MCF 10A (cell line): ENCODE data around the gene HMGCLL1. TPM values are rescaled to one million over a fixed set of nuclear protein-coding genes. Genes with fewer than 3 reads are reported as not detected.

Source experiments
- BruUV-seq: library from RNA; stranded (reverse); fragments of 400-500 nt; replicated peaks from 2 replicates; lab custom pipeline; 2021; lab: Mats Ljungman, UMichigan
- CTCF ChIA-PET: fragments of 300-600 bp; sonication (Branson Sonifier 250); formaldehyde crosslinking; extraction: SDS; loops from one replicate; lab custom pipeline; 2021; ENCODE audit warnings: antibody characterized with exemption, inconsistent platforms; lab: Yijun Ruan, JAX
- POLR2A ChIA-PET: fragments of 300-600, 350-650 bp; sonication (Branson Sonifier 250); formaldehyde crosslinking; extraction: SDS; loops from one replicate; lab custom pipeline; 2020; ENCODE audit warnings: antibody characterized with exemption, inconsistent platforms; lab: Yijun Ruan, JAX
- DNase-seq: peaks from one replicate; pipeline ENCODE4 v3.0.0-alpha.2; 2018; ENCODE audit not compliant: unreplicated experiment
- H3K27ac Mint-ChIP-seq: one replicate; pipeline ENCODE4 v1.8.0; 2022; ENCODE audit warnings: mild to moderate bottlenecking, low read depth, mixed read lengths; ENCODE audit not compliant: unreplicated experiment
- H3K27me3 Mint-ChIP-seq: one replicate; pipeline ENCODE4 v1.8.0; 2022; ENCODE audit warnings: mixed read lengths; ENCODE audit not compliant: insufficient read depth, unreplicated experiment
- H3K36me3 Mint-ChIP-seq: one replicate; pipeline ENCODE4 v1.8.0; 2022; ENCODE audit warnings: mild to moderate bottlenecking, moderate library complexity, mixed read lengths; ENCODE audit not compliant: insufficient read depth, unreplicated experiment
- H3K4me1 Mint-ChIP-seq: one replicate; pipeline ENCODE4 v1.8.0; 2022; ENCODE audit warnings: mixed read lengths; ENCODE audit not compliant: insufficient read depth, unreplicated experiment
- H3K4me3 Mint-ChIP-seq: one replicate; pipeline ENCODE4 v1.8.0; 2022; ENCODE audit warnings: mild to moderate bottlenecking, moderate library complexity, mixed read lengths; ENCODE audit not compliant: unreplicated experiment
- H3K9me3 Mint-ChIP-seq: one replicate; pipeline ENCODE4 v1.8.0; 2022; ENCODE audit warnings: mixed read lengths; ENCODE audit not compliant: unreplicated experiment
- intact Hi-C: fragments of 100-400 bp; cut with micrococcal nuclease; formaldehyde crosslinking; loops from 2 replicates; pipeline ENCODE4 v1.14.1; 2022
- total RNA-seq: library from RNA; stranded (reverse); gene quantifications from 2 replicates; pipeline ENCODE4 v1.2.3, GENCODE V29; 2022
- TF ChIP-seq, protein P1 (sequence below): fragments of 200-600 bp; IDR thresholded peaks from one replicate; pipeline ENCODE4 v1.8.0; 2022; ENCODE audit warnings: antibody characterized with exemption, mild to moderate bottlenecking; ENCODE audit not compliant: unreplicated experiment

HMGCLL1 gene
- total RNA-seq, 1 experiment from 2014 or later = 0.21 TPM

DNA sequence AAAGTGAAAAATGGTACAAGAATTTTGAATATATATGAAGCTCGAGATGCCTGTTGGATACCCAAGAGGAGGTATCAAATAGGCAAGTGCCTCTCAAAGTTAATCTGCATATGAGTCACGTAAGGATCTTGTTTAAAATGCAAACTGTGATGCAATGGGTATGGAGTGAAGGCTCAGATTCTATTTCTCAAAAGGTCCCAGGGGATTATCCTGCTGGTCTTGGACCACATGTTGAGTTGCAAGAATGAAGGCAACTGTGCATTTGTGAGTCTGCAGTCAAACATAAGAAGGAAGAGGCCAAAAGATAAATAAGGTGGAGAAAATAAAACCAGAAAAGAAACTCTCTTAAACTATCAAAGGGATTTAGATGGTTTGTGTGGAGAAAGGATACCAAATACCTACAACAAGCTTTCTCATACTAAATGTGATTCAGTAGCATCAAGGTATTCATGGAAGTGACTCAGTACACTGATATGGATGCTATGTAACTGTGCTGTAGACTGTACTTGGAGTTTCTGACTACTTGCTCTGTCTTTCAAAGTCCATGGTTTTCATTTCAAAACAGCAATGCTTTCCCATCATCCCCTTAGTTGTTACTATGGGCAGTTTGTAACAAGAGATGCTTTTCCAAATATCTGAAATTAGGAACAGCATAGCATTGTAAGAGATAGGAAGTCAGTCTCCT lies 145.4 kb downstream of the HMGCLL1 start:
- Mint-ChIP-seq H3K4me3 (no peak overlapping the region), H3K27ac (no peak overlapping the region), H3K36me3 (peaks cover 5% of the 10 kb centered on the region), H3K4me1 (peaks cover 14% of the 10 kb centered on the region), H3K9me3 (no peaks in the 10 kb centered on the region), H3K27me3 (no peaks in the 10 kb centered on the region)
- DNase-seq = peak; percentile 77
- intact Hi-C loops = no loop called here
- CTCF ChIA-PET = no interaction called here
- no TSS peak for BruUV-seq
- TF ChIP-seq, protein P1, sequence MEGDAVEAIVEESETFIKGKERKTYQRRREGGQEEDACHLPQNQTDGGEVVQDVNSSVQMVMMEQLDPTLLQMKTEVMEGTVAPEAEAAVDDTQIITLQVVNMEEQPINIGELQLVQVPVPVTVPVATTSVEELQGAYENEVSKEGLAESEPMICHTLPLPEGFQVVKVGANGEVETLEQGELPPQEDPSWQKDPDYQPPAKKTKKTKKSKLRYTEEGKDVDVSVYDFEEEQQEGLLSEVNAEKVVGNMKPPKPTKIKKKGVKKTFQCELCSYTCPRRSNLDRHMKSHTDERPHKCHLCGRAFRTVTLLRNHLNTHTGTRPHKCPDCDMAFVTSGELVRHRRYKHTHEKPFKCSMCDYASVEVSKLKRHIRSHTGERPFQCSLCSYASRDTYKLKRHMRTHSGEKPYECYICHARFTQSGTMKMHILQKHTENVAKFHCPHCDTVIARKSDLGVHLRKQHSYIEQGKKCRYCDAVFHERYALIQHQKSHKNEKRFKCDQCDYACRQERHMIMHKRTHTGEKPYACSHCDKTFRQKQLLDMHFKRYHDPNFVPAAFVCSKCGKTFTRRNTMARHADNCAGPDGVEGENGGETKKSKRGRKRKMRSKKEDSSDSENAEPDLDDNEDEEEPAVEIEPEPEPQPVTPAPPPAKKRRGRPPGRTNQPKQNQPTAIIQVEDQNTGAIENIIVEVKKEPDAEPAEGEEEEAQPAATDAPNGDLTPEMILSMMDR = no peak
- POLR2A ChIA-PET = no interaction called here

DNA sequence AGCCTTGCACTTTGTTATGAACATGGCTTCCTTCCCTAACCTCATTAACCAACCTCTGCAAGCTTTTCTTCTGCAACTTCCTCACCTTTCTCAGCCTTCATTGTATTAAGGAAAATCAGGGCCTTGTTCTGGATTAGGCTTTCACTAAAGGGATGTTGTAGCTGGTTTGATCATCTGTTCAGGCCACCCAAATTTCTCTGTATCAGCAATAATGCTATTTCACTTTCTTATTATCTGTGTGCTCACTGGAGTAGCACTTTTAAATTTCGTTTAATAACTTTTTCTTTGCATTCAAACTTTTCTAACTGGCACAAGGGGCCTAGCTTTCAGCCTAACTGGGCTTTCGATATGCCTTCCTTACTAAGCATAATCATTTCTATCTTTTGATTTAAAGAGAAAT lies 155.1 kb downstream of the HMGCLL1 start:
- intact Hi-C loops = no loop called here
- Mint-ChIP-seq H3K9me3 (no peaks in the 10 kb centered on the region), H3K4me3 (no peak overlapping the region), H3K27ac (no peak overlapping the region), H3K36me3 (no peaks in the 10 kb centered on the region), H3K27me3 (no peaks in the 10 kb centered on the region), H3K4me1 (no peaks in the 10 kb centered on the region)
- BruUV-seq = no TSS peak
- CTCF ChIA-PET = no interaction called here
- DNase-seq = no peak
- TF ChIP-seq, protein P1 = no peak
- POLR2A ChIA-PET = interaction anchor here (0.6 kb wide), 1 partner anchor 15 kb away, joined by 3 read pairs; no protein-coding TSS in a partner anchor

DNA sequence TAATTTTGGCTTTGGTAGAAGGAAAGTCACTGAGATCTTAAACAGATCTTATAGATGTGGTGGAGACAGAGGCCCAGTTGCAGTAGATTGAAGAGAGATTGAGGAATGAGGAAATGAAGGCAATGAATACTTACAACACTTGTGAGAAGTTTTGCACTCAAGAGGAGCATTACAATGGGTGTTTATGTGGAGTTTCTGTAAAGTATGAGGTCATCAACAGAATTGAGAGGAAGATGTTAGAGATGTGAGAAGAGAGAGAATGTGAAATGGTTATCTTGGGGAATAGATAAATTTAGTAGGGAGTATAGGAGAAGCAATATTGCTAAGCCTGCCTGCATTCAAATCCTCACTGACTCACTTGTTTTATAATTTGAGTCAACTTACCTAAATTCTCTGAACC lies 168.3 kb downstream of the HMGCLL1 start:
- Mint-ChIP-seq H3K9me3 (no peaks in the 10 kb centered on the region), H3K4me1 (no peaks in the 10 kb centered on the region), H3K36me3 (no peaks in the 10 kb centered on the region), H3K4me3 (no peak overlapping the region), H3K27ac (no peak overlapping the region), H3K27me3 (no peaks in the 10 kb centered on the region)
- intact Hi-C loops = no loop called here
- ChIA-PET CTCF (no interaction called here), POLR2A (no interaction called here)
- TF ChIP-seq, protein P1 = no peak
- no peak for DNase-seq
- BruUV-seq = no TSS peak

DNA sequence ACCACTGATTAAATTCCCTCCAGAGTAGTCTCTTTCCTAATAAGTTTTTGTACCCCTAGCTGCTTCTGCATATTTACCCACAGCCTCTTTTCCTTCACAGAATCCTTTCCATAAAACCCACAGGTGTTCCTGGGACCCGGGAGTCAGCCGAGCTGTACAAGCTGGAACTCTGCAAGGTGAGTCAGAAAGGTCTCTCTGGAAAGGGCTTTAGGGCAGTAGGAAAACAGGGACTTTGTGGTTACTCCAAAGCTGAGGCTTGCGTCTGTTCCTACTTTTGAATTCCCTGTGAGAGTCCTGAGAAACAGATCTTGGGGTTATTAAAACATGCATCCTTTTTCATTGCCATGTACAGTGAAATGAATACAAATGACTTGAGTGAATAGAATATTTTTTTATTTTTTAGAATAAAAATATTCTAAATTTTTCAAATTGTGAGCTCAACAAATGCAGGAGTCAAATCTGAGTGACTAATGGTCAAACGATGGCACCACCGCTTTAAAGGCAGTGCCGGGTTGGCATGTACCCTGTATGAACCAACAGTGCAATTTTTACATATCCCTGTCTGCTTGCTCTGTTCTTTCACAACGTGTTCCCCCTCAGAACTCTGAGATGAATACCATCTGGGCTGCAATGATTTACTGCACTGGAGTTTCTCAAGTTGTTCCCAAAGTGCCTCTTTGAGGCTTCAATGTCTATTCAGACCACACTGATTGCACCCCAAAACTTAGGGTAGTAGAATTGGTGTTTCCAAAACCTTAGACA lies 173.3 kb downstream of the HMGCLL1 start:
- Mint-ChIP-seq H3K4me1 (peaks cover 4% of the 10 kb centered on the region), H3K4me3 (no peak overlapping the region), H3K27ac (no peak overlapping the region), H3K9me3 (no peaks in the 10 kb centered on the region), H3K27me3 (no peaks in the 10 kb centered on the region), H3K36me3 (no peaks in the 10 kb centered on the region)
- no TSS peak for BruUV-seq
- ChIA-PET CTCF (interaction anchor here (1.1 to 1.2 kb wide), 2 partner anchors 39 to 42 kb away, joined by 3 to 5 read pairs; no protein-coding TSS in a partner anchor), POLR2A (no interaction called here)
- TF ChIP-seq, protein P1 = no peak
- DNase-seq = peak; percentile 38
- intact Hi-C loops = no loop called here
